Globus pallidus (tissue), 1 donor: Measurements from ENCODE around the gene TM4SF1.
"Not testable (repeated sequence)": the region's sequence is repeated elsewhere in the genome, so short reads cannot be mapped to it uniquely, and the experiment has no call there.

Source experiments
- DNase-seq: peaks from one replicate; pipeline ENCODE4 v3.0.0-alpha.2; 2015; ENCODE audit warnings: low spot score

Gene TM4SF1

GRCh38 chr3:149343951-149344350 lies 33.5 kb downstream of the TM4SF1 start:
- no peak for DNase-seq

GRCh38 chr3:149342413-149343380 lies 34.8 kb downstream of the TM4SF1 start:
- no peak for DNase-seq

- DNase-seq, result no peak
Observed at GRCh38 chr3:149340310-149340933, 37.0 kb downstream of the TM4SF1 start.

- DNase-seq, result no peak
Observed at GRCh38 chr3:149339931-149340309, 37.5 kb downstream of the TM4SF1 start.

GRCh38 chr3:149337486-149337885 lies 40.0 kb downstream of the TM4SF1 start:
- DNase-seq, result not testable (repeated sequence)

- DNase-seq, result no peak
Observed at GRCh38 chr3:149336925-149337324, 40.5 kb downstream of the TM4SF1 start.

- peak; percentile 63 for DNase-seq
Observed at GRCh38 chr3:149333176-149333859, 44.1 kb downstream of the TM4SF1 start, which contains the start of gene TM4SF18. TM4SF18 (minus strand) TSS chr3:149333636; CDS start chr3:149333382, 254 bp downstream.

- no peak for DNase-seq
Observed at GRCh38 chr3:149332771-149333170, 44.7 kb downstream of the TM4SF1 start.

- no peak for DNase-seq
Observed at GRCh38 chr3:149332227-149332765, 45.2 kb downstream of the TM4SF1 start.

- no peak for DNase-seq
Observed at GRCh38 chr3:149331396-149331795, 46.1 kb downstream of the TM4SF1 start.

- no peak for DNase-seq
Observed at GRCh38 chr3:149330609-149331331, 46.7 kb downstream of the TM4SF1 start.

GRCh38 chr3:149327156-149327555 lies 50.3 kb downstream of the TM4SF1 start:
- no peak for DNase-seq

GRCh38 chr3:149325581-149325980 lies 51.9 kb downstream of the TM4SF1 start:
- DNase-seq, result no peak

GRCh38 chr3:149324332-149324731 lies 53.1 kb downstream of the TM4SF1 start:
- DNase-seq, result no peak

GRCh38 chr3:149321640-149322039 lies 55.8 kb downstream of the TM4SF1 start:
- no peak for DNase-seq

- DNase-seq, result no peak
Observed at GRCh38 chr3:149321136-149321535, 56.3 kb downstream of the TM4SF1 start.

- DNase-seq, result no peak
Observed at GRCh38 chr3:149319750-149320149, 57.7 kb downstream of the TM4SF1 start.
